GM21447 (cell line): ENCODE measurements around the gene LRIT3.

Source experiments
- ATAC-seq: cut with Tn5 transposase; IDR thresholded peaks from one replicate; pipeline ENCODE4 v1.9.1; 2021; ENCODE audit not compliant: unreplicated experiment

LRIT3 gene

DNA sequence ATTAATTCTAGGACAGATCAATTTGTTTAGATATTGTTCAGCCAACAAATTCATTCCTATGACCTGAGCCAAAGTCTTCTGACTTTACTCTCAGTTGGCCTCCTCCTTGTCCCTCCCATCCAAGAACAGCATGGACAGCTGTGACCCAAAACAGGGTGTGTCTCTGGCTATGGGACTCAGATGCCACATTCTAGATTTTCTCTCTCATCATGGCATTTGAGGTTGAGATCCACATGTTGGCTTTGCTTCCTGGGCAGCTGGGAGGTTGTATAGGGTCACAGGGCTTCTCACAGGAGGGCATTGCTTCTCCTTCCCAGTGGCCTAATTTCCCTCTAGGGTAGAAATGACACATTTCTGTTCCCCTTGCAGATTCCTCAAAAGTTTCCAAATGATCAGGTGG is 42.2 kb downstream of the LRIT3 start:
- ATAC-seq, result no peak

DNA sequence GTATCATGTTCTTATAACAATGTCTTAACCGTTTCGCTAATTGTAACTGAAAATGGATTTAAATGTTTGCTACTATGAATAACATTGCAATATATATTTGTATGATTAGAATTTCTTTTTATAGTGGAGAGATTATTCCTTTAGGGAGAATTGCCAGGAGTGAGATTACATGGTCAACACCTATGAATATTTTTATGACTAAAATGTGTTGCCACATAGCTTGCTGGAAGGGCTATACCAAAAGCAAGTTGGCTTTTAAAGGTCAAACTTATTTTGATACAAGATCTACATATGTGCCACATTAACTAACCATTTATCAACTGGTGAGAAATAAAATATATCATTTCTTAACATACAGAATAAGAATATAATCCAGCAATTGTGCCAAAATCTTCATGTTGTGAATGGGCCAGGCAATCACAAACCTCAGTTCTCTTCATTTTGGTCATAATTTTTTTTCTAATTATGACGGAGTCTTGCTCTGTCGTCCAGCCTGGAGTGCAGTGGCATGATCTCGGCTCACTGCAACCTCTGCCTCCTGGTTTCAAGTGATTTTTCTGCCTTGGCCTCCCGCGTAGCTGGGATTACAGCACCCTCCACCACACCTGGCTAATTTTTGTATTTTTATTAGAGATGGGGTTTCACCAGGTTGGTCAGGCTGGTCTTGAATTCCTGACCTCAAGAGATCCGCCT is 54.8 kb downstream of the LRIT3 start:
- ATAC-seq, result no peak

DNA sequence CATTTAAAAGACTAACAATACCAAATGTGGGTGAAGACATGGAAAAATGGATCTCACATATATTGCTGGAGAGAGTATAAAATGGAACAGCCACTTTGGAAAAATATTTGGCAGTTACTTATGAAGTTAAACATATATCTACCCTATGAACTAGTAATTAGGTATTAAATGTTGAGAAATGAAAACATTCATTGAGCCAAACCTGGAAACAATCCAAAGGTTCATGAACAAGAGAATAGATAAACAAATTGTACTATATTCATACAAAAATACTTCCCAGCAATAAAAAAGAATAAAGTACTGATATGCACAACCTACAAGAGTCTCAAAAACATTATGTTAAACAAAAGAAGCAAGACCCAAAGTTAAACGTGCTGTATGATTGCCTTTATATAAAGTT is 60.8 kb downstream of the LRIT3 start:
- ATAC-seq, result no peak

DNA sequence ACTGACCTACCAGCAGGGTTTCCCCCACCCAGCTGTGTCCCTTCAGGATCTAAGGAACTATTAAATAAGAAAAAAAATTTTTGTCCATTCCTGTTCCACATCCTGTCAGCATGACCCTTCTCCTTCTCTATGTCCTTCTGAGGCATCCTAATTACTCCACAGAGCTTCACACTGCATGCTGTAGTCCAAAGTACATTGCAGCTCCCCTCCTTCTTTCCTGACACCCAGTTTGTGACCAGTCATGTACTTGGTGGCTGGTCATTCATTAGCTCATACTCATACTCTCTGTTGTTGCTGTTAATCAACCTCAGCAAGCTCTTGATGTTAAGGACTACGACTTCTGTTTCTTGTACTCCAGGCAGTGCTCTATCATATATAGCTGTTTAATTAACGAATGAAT is 62.3 kb downstream of the LRIT3 start:
- ATAC-seq, result no peak

DNA sequence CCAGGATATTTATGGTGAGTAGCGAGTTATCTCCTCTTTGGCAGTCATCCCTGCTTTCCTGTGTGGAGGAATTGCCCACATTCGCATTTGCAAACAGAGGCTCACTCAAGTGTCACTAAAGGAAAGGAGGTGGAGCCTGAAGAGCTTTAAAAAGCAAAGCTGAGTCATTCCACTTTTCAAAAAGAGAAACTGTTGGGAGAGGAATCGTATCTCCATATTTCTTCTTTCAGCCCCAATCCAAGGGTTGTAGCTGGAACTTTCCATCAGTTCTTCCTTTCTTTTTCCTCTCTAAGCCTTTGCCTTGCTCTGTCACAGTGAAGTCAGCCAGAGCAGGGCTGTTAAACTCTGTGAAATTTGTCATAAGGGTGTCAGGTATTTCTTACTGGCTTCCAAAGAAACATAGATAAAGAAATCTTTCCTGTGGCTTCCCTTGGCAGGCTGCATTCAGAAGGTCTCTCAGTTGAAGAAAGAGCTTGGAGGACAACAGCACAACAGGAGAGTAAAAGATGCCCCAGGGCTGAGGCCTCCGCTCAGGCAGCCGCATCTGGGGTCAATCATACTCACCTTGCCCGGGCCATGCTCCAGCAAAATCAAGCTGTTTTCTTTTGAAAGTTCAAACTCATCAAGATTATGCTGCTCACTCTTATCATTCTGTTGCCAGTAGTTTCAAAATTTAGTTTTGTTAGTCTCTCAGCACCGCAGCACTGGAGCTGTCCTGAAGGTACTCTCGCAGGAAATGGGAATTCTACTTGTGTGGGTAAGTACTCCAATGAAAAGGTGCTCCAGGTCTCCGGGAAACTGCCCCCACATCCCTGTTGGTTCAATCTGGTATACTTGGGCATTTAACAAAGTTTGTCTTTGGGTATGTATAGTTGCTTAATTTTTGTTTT is 65.0 kb downstream of the LRIT3 start, which contains the start of gene EGF:
TSS of gene EGF (plus strand) at position 178 of the 890 bp plus-strand sequence. CDS start at position 631, 453 bp downstream.
- ATAC-seq, result peak; percentile 52

DNA sequence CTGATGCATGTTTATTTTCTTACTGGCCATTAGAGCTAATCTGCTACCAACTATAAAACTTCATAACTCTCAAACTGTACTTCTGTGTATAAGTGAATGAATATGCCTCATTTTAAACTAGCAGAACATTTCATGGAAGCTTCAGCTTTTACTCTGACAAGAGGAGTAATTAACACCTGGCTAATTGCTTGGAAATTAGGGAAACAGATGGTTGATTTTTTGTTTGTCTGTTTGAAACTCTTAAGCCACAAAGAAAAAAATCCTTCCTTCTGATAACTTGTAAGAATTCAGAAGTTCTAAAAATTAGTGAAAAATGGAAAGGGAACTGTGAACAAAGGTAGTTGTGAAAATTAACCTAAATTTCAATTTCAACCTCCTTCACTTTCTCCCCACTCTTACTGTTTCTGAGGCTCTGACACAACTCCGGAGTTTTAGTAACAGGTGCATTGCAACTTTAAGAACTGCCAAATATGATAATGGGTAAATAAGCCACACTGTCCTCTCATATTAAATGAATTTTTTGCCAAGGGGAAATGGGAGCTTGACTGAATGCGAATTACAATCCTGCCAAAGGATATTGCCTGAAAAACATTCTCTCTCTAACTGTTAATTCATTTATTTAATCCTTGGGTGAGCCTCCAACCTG is 65.8 kb downstream of the LRIT3 start:
- ATAC-seq, result no peak

DNA sequence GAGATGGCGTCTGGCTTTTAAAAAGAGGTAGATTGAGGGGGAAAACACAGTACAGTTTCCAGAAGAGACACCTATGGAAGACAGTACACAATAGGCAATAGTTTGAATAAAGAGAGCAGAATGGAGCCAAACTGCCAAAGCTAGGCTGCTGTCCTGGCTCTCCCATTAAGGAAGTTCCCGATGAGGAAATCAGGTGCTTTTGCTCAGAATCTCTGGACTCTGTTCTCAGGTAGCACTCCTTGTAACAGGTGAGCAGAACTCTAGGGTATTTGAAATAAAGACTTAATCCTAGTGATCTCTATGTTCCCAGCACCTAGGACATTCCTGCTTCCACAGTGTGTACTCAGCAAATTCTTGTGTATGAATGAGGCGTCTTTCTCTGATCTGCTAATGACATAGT is 66.4 kb downstream of the LRIT3 start:
- no peak for ATAC-seq

DNA sequence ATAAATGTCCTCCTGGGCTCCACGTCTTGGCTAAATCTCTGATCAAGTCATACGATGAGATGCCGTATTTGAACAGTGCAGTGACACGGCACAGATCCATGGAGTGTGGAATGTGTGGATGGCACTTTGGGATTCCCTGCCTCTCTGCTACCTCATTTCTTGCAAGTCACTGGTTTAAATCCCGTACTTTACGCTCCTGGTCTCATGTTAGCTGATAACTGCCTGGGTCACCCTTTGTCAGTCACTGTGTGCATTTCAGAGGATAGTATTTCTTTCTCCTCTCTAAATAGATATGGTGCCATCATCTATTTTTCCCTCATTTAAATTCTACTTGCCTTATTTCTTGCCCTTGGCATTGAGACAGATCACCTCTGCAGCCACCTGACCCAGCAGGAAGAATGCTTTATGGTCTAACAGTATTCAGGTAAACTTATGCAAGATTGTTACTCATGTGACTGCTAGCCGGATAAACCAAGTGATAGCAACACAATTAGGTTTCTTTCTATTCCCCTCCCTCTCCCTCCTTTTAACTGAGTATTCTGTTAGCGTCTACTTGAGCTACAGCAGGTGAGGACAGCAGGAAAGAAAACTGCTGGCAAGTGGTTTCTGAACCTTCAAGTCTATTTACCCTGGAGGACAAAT is 67.6 kb downstream of the LRIT3 start:
- ATAC-seq, result no peak

DNA sequence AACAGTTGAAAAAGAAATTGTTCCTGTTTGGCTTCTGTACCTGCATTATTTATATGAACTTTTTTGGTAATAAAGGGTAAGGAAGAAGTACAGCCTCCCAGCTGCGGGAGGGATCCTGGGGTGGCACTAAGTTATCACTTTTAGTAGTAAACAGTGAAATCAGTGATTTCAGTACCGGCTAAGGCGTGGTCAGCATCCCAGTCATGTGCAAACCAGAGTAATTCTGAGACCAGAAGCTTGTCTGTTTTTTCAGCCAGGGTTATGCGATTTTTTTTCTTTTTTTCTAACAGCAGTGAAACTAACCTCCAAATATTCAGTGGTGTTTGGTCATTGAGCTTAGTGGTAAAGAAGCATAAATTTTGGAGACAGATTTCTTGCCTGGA is 68.1 kb downstream of the LRIT3 start:
- ATAC-seq, result no peak

DNA sequence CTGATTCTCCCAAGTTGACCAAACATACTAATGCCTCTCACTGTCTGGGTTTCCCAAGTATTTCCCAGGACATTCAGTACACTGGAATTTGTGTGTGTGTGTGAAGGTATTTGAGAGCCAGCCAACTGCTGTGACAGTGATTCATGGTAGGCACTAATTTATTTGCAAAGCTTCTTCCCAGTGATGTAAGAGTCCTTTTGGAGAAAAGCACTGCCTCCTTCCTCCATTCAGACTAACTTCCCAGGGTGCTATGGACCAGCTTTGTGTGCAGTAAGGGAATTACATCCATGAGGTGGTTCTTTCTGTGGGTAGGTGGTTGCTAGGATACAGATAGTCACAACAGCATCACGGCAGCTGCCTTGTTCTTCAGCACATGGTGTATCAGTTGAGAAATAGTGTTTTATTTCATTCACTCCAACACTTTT is 73.5 kb downstream of the LRIT3 start:
- no peak for ATAC-seq
